COR-L47 (cell line): ENCODE data around the gene IGF1R.

Experiments
- DNase-seq: peaks from one replicate; lab custom pipeline; 2025; lab: John Stamatoyannopoulos, UW

Gene IGF1R

DNA sequence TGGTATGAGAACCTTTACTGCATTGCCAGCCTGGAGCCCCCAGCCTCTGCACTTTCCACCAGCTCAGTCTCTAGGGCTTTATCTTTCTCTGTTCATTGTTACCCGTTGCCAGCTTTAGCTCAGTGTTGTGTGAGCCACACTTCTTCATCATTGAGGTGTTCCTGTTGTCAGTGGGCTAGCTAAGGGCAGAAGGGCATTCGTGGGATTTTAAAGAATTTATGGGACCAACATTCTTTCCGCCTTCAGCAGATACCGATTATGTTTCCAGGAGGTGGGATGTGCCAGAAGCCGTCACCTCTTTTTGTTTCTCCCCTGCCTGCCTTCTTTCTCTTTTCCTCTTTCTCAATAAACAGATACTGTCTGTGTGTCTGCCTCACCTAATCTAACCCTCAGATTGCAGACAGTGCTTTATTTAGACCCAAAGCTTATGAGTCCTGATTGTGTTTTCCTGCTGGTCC is 294.7 kb downstream of the IGF1R start:
- DNase-seq = no peak

DNA sequence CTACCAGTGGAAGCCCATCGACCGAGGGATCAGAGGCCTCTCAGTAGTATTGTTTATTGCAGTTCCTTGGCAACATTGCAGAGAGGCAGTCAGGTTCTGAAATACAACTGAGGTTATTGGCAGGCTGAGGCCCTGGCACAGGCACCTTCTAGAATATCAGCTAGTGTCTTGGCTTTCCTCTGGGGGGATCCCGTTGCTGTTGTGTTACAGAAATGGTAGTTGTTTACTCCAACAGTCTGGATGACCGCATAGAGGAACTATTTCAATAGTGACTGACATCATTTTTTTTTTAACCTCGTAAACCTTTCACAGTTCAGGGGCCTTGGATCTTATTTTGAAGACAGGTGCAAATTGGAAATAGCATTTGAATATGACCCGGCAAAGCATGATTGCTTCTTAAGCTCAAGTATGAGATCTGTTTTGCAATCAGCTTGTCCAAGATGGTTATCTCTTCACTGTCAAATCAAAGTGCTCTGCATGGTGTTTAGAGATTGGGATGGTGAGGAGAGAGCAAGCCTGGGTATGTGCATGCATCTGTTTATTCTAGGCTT is 295.3 kb downstream of the IGF1R start:
- no peak for DNase-seq

DNA sequence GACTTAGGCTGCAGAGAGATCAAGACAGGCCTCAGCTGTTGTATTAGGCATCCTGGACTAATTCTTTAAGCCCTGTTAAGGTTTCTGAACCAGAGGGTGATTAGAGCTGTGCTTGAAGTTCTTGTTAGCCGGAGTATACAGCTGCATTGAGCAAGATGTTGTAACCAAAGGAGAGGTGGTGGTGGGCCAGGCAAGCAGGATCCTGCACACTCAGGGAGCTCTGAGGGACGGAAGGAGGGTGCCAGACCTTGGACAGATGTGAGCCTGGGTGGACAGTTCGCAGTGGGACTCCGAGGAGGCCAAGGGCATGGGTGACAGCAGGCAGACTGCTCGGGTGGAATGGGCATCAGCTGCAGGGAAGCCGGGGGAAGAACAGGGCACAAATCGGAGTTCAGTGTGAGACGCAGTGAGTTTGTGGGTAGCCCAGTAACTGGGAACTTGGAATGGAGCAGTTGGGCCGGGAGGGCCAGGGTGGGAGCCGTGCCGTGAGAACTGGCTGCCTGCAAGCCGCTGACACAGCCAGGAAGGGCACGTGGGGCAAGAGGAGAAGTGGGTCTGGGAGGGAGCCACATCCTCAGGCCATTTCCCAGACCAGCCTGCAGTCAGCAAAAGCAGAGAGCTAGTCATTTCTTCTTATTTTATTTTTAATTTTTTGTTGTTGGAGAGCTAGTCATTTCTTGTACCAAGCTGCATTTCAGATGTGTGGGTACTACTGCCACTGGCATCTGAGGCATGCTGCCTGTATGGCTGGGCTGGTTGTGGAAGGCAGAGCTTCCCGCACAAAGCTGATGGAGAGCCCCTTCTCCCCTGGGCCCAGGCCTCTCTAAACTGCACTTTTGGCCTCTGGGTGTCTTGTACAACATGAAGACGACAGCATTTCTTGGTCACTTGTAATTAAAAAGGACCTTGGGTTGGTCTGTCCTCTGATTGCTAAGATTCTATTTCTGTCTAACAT is 298.2 kb downstream of the IGF1R start:
- DNase-seq = no peak

DNA sequence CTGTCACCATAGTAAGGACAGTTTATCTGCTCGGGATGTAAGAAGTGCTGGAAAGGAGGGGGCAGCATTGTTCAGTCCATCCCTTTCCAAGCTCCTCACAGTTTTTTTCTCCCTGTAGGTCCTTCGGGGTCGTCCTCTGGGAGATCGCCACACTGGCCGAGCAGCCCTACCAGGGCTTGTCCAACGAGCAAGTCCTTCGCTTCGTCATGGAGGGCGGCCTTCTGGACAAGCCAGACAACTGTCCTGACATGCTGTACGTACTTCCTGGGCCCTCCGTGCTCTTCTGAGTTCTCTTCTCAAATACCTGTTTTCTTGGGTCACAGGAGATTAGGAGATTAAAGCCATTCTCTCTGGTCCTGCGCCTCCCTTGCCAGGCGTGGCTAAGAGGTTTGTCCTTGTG is 300.1 kb downstream of the IGF1R start:
- DNase-seq = no peak

DNA sequence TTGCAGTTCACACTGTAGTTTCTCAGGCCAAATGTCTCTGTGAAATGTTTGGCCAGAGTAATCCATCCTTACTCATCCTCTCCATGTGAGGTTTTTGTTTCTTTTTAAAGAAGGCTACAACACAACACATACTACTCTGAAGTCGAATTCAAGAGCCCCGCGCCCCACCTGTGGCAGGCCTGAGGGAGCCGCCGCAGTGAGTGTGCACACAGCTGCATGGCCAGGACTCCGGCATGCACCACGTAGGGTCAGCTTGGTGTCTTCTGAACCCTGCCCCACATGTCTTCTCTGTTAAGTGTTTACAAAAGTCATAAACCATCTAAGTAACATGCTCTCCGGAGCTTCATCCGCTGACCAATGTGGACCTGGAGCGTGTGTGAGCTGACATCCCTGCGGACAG is 300.6 kb downstream of the IGF1R start:
- no peak for DNase-seq

DNA sequence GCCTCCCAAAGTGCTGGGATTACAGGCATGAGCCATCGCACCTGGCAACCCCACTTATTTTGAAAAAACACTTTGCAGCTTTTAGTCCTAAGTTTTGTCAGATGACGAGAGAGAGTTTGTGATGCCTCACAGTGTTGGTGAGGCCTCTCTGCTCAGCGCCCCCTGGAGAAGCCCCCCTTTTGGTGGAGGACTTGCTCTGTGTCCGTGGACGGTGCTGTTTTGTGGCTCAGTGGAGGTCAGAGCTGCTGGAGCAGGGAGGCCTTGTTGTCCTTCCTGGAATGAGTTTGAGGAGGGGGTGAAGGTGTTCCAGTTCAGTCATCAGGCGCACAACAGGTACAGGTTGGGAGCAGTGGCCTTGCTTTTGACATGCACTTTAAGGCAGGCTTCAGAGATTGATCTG is 301.3 kb downstream of the IGF1R start:
- DNase-seq = no peak

DNA sequence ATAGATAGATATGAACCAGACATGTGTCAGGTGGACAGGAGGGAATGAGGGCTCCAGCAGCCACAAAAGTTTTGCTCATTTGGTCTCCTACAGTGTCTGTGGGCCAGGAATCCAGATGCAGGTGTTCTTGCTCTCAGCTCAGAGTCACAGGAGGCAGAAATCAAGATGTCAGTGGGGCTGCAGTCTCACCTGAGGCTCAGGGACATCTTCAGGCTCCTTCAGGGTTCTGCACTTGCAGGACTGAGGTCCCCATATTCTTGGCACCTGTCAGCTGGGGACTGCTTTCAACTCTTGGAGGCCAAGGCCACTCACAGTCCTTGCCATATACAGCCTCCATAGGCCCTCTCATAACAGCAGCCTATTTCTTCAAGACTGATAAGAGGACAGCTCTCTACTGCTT is 301.9 kb downstream of the IGF1R start:
- no peak for DNase-seq

DNA sequence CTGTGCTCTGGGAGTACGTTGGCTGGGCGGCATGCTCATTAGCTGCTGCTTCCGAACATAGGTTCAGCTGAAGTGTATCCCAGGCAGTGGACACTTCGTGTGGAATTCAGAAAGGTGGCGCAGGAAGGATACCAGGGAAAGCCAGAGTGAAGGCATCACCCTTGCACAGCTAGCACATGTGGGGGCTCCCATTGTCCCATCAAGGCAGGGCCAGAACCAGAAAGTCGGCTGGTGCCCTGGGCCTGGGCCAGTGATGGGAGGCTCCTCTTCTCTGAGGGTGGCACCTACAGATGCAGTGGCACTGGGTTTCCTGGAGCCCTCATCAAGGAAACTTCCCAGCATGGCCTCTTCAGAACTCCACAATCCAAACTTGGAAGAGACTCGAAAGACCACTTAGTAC is 302.7 kb downstream of the IGF1R start:
- DNase-seq = no peak

DNA sequence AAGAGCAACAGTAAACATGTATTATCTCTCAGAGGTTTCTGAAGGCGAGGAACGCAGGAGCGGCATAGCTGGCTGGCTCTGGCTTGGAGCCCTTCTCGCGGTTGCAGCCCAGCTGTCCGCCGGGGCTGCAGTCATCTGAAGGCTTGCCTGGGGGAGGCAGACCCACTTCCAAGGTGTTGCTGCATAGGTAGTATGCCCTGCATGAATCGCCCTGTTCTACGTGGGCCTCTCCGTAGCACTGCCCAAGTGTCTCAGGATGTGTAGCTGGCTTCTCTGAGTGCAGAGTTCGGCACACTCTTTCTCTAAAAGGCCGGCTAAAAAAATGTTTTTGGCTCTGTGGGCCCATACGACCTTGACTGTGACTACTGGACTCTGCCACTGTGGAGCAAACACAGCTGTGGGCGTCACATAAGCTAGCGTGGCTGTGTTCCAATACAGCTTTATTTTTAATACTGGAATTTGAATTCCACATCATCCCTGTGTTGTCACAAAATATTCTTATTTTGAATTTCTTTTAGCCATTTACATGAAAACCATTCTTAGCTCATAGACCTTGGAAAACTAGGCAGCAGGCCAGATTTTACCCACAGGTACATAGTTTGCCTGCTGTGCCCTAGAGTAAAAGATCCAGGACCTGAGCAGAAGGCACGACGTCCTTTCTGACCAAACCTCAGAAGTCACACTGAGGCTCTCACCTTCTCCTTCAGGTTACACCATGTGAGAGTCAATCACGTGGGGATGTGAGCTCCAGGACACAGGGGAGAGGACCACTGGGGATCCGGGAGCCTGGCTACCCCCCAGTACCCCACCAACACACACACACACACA is 303.4 kb downstream of the IGF1R start:
- no peak for DNase-seq

DNA sequence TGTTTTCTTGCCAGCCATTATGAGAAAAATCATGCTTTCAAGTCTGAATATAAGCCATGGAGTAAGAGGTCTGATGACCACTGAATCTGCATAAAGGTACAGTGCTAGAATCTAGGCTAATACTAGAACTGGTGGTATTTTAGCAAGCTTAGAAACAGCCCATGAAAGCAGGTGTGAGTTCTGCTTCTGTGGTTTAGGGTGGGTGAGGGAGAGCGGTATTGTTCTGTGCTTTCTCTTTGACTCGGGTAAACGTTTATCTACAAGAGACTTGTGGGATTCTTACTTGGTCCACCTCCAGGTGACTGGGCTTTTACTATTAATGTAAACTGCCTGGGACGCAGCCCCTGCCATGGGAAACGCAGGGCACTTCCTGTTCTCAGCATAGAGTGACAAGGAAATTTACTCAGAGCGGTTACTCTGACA is 304.1 kb downstream of the IGF1R start:
- no peak for DNase-seq

DNA sequence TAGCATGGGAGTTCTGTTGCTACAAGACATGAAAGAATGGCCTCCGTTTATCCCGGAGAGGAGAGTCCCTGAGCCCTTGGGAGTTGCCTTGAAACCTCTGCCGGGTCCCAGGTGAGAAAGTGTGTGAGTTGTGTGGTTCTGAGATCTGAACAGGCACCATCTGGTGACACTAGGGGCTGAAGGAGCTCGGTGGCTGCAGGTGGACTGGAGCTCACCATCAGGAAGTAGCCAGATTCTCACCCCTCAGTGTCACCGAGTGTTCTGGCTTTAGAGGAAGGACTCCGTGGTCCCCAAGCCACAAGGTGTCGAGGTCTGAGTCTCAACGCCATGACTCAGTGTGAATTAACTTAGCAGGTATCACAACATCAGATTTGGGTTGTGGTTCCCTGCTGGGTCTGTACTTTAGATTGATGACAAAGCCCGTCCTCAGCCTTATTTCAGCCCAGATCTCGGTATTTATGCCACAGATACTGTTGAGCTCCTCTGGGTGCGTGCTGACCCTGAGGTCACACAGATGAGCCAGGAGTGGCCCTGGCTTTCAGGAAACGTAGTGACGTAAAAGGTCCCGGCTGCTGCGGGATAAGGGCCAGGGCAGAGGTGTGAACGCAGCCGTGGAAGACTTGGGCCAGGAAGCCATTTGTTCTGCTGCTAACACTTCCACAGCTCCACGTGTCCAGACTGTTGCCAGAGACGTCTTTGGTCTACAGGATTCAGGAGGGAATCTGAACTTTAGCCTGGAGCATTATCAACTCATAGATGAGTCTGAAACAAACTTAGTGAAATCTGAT is 304.9 kb downstream of the IGF1R start:
- DNase-seq = no peak

DNA sequence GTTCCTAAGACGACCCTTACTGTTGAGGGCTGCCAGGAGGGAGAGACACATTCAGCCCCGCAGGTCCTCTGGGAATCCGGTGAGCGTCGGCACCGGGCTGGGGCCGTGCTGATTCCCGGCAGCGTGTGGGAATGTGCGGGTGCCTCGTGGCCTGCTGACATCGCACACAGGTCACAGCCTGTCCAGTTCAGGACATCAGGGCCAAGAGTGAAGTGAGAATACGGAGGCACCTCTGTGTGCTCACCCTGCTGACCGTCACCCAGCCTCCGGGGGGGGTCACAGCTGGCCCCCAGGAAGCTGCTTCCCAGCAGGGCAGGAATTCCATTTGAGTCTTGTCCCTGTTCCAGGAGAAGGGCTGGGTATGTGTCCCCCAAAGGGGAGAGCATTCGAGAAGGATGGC is 305.6 kb downstream of the IGF1R start:
- DNase-seq = no peak

DNA sequence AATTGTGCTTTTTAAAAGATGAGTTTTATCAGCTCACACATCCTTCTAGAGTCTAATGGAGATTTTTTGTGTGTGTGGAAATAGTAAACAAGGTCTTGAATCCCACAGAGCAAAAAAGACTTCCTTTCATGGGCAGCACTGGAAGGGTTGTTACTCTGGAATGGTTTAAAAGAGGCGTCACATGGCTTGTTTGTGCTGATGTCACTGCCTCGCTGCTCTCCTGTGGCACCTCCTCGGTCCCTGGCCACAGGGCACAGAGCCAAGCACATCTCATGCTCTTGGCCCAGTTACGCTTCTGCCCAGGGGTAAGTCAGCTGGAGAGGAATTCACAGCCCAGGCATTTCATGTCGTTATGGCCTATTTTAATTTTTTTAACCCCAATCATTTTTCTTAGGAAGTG is 306.1 kb downstream of the IGF1R start:
- peak; percentile 8 for DNase-seq

DNA sequence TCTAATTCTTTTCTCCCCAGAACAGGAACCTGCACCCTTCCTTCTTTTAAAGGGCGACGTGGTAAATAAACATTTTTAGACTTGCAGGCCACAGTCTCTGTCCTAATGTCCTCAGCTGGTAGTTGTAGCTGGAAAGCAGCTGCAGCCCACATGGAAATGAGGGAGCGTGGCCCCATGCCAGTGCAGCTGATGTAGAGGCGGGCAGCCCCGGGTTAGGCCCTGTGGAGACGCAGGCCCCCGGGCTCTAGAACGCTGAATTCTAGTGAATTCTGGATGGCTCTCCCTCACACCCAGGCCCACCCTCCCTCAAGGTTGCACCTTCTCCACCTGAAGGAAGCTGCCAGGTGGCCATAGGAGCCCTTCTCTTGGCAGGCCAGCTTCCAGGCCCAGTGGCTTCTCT is 307.0 kb downstream of the IGF1R start:
- DNase-seq = no peak

DNA sequence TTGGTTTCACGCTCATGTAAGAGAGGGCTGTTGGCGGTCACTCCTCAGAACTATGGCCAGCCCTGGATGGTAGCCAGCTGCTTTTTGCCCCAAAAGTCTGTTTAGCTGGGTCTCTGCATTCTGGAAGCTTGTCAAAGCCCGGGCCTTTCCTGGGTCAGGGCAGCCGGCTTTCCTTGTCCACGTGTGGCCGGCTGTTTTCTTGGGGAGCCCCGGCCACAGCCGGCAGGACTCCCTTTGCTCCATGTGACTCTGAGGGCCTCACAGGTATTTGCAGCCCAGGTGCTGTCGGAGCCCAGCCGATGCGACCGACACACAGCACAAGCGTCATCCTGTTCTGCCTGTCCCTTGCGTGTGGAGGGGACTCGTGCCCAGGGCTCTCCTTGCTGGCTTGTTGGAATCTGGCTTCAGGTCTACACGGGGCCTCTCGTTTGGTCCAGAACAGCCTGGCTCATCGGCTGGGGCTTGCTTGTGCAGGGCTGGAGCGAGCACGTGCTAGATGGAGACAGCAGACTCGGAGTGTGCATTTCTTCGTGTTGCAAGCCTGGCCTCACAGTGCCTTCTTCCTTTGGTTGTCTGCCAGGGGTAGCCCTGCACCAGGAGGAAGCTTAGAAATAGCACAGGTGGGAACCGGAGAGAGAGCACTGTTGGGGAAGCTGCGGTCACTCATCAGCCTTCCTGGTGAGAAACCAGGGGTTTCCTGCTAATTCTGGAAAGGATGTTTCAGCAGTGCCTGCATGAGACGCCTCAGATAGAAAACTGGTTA is 307.8 kb downstream of the IGF1R start:
- DNase-seq = no peak

DNA sequence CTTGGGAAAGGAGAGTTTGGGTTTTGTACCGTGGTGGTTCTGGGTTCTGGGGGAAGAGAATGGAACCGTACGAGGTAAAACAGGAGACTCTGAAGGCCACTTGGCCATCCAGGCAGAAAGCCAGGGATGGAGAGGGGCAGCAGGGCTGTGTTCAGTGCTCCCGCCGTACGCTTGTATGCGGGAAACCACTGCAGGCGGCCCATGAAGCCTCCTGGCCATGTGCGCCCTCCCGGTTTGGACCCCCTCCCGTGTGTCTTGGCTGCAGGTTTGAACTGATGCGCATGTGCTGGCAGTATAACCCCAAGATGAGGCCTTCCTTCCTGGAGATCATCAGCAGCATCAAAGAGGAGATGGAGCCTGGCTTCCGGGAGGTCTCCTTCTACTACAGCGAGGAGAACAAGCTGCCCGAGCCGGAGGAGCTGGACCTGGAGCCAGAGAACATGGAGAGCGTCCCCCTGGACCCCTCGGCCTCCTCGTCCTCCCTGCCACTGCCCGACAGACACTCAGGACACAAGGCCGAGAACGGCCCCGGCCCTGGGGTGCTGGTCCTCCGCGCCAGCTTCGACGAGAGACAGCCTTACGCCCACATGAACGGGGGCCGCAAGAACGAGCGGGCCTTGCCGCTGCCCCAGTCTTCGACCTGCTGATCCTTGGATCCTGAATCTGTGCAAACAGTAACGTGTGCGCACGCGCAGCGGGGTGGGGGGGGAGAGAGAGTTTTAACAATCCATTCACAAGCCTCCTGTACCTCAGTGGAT is 308.6 kb downstream of the IGF1R start:
- DNase-seq = no peak

DNA sequence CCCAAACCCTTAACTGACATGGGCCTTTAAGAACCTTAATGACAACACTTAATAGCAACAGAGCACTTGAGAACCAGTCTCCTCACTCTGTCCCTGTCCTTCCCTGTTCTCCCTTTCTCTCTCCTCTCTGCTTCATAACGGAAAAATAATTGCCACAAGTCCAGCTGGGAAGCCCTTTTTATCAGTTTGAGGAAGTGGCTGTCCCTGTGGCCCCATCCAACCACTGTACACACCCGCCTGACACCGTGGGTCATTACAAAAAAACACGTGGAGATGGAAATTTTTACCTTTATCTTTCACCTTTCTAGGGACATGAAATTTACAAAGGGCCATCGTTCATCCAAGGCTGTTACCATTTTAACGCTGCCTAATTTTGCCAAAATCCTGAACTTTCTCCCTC is 309.3 kb downstream of the IGF1R start:
- DNase-seq = no peak

DNA sequence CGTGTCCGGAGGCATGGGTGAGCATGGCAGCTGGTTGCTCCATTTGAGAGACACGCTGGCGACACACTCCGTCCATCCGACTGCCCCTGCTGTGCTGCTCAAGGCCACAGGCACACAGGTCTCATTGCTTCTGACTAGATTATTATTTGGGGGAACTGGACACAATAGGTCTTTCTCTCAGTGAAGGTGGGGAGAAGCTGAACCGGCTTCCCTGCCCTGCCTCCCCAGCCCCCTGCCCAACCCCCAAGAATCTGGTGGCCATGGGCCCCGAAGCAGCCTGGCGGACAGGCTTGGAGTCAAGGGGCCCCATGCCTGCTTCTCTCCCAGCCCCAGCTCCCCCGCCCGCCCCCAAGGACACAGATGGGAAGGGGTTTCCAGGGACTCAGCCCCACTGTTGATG is 309.7 kb downstream of the IGF1R start:
- DNase-seq = no peak

DNA sequence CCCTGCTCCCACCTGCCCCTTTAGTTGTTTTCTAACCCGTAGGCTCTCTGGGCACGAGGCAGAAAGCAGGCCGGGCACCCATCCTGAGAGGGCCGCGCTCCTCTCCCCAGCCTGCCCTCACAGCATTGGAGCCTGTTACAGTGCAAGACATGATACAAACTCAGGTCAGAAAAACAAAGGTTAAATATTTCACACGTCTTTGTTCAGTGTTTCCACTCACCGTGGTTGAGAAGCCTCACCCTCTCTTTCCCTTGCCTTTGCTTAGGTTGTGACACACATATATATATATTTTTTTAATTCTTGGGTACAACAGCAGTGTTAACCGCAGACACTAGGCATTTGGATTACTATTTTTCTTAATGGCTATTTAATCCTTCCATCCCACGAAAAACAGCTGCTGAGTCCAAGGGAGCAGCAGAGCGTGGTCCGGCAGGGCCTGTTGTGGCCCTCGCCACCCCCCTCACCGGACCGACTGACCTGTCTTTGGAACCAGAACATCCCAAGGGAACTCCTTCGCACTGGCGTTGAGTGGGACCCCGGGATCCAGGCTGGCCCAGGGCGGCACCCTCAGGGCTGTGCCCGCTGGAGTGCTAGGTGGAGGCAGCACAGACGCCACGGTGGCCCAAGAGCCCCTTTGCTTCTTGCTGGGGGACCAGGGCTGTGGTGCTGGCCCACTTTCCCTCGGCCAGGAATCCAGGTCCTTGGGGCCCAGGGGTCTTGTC is 310.7 kb downstream of the IGF1R start:
- DNase-seq = no peak

DNA sequence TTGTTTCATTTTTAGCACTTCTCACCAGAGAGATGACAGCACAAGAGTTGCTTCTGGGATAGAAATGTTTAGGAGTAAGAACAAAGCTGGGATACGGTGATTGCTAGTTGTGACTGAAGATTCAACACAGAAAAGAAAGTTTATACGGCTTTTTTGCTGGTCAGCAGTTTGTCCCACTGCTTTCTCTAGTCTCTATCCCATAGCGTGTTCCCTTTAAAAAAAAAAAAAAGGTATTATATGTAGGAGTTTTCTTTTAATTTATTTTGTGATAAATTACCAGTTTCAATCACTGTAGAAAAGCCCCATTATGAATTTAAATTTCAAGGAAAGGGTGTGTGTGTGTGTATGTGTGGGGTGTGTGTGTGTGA is 311.3 kb downstream of the IGF1R start:
- DNase-seq = no peak
